ENCODE results near the gene MTHFD1.

- TF ChIP-seq CTCF (IDR thresholded peaks at IDR 0.05), result no peak
- TF ChIP-seq POLR2A (IDR thresholded peaks at IDR 0.05), result no peak
These were observed 85.9 kb downstream of the MTHFD1 start for GRCh38 chr14:64474041-64474440.

Measured in testis (tissue), 2 donors.